Fibroblast of the conjunctiva (primary cell): ENCODE results near the gene GDI1.

ENCODE experiments used
- DNase-seq: peaks from one replicate; pipeline ENCODE4 v3.0.0-alpha.2; 2010; ENCODE audit warnings: low read depth

GDI1 gene

DNA sequence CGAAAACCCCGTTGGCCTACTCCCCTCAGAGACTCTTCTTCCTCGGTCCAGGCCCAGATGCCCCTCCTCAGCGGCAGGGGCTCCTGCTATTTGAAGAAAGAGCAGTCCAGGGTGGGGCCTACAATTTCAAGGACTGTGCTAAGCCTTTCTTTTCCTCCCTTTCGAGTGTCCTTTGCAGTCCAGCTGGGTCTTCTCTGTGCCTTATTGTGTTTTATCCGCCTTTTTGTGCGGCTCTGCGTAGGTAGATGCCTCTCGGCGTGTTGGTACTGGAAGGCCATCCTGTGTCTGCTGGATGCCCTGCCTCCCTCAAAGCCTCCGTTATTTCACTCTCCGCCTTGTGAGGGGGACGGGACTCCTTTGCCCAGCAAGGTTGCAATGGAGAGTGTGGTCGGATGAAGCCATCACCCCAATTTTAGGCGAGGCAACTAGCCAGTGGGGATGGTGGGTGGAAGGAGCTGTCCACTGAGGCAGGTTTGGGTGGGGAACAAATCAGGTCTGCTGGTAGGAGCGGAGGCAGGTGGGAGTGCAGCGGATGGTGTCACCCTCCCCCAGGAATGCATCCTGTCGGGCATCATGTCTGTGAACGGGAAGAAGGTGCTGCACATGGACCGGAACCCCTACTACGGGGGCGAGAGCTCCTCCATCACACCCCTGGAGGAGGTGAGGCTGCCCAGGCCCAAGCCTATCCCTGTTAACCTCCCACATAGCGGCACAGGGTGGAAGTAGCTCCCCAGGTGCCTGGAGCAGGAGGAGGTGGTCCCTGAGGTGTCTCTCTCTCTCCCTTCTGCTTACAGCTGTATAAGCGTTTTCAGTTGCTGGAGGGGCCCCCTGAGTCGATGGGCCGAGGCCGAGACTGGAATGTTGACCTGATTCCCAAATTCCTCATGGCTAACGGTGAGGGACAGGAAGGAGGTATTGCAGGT lies 1.3 kb downstream of the GDI1 start:
- DNase-seq, result no peak

DNA sequence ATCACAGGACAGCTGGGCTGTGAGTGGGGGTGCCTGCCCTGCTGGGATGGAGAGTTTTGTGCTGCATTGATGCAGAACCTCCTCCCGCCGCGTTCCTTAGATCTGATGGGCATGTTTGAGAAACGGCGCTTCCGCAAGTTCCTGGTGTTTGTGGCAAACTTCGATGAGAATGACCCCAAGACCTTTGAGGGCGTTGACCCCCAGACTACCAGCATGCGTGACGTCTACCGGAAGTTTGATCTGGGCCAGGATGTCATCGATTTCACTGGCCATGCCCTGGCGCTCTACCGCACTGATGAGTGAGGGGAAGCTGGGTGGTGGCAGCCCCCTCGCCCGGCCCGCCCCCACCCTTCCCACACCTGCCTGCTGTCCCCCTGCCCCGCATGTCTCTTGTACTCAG lies 2.9 kb downstream of the GDI1 start:
- no peak for DNase-seq

DNA sequence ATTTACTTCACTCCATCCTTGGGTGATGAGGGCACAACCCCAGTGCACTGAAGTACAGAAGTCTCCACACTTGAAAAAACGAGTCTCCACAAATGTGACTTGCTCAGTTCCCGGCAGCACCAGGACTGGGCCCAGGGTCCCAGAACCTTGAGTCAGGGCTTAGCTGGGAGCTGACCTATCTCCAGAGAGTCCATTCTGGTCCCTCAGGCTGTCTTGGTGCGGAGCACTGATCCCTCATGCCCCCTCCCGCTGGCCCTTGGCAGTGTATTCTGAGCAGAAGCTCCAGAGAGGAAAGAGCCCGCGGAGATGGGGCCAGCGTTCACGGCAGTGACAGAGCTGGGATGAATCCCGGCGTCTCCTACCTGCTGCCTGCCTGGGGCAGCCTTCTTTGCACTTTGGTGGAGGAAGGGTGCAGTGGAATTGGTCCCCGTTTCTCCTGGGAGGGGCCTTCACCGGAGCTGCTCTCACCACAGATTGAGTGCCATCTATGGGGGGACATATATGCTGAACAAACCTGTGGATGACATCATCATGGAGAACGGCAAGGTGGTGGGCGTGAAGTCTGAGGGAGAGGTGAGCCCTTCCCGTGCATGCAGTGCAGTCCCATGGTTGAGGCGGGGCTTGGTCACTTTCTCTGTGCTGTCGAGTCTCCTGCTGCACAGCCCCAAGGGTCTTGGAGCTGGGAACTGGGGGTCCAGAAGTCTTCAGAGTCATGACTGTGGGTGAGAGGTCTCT lies 3.8 kb downstream of the GDI1 start:
- DNase-seq, result no peak

DNA sequence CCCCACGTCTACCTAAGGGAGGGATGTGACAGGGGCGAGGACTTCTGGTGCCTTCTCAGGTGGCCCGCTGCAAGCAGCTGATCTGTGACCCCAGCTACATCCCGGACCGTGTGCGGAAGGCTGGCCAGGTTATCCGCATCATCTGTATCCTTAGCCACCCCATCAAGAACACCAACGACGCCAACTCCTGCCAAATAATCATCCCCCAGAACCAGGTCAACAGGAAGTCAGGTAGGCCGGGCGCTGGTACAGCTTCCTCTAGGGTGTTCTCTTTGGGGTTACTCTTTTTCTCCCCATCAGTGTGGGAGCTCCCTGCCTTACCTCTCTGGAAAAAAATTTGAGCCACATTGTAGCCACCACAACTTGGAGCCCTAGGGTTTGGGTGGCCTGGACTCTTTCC lies 4.6 kb downstream of the GDI1 start:
- no peak for DNase-seq

DNA sequence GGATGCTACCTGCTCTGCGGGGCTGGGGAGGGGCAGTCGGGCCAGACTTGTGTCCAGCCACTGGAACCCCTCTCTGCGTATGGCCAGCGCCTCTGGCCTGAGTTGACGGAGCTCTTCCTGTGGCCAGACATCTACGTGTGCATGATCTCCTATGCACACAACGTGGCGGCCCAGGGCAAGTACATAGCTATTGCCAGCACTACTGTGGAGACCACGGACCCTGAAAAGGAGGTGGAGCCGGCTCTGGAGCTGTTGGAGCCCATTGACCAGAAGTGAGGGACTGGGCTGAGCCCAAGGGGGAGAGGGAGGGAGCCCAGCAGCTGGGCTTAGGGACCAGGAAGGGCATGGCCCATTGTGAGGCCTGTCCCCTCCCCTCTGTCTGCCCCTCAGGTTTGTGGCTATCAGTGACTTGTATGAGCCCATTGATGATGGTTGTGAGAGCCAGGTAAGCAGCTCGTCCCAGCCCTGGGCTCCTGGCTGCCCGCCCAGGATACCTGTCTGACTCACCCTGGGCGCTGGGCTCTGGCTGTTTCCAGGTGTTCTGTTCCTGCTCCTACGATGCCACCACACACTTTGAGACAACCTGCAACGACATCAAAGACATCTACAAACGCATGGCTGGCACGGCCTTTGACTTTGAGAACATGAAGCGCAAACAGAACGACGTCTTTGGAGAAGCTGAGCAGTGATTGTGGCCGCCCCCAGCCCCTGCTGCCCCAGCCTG lies 5.2 kb downstream of the GDI1 start:
- DNase-seq, result no peak

DNA sequence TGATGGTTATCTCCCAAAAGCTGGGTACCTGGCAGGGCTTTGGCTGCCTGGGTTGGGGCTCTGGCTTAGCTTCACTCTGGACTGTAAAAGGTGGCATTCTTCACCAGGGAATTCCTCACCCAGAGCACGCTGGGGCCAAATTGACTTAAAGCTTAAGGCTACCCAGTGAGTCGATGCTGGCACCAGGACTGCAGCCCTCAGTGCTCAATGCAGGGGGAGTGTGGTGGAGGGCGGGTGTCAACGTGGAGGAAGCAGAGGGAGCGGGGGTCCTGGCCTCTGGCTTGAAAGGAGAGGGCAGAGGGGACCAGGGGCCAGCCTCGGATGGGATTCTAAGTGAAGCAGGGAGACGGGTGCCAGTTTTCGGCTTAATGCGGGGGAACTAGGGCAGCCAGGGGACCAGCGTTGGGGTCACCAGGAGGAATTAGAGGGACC lies 6.5 kb downstream of the GDI1 start:
- DNase-seq, result no peak

DNA sequence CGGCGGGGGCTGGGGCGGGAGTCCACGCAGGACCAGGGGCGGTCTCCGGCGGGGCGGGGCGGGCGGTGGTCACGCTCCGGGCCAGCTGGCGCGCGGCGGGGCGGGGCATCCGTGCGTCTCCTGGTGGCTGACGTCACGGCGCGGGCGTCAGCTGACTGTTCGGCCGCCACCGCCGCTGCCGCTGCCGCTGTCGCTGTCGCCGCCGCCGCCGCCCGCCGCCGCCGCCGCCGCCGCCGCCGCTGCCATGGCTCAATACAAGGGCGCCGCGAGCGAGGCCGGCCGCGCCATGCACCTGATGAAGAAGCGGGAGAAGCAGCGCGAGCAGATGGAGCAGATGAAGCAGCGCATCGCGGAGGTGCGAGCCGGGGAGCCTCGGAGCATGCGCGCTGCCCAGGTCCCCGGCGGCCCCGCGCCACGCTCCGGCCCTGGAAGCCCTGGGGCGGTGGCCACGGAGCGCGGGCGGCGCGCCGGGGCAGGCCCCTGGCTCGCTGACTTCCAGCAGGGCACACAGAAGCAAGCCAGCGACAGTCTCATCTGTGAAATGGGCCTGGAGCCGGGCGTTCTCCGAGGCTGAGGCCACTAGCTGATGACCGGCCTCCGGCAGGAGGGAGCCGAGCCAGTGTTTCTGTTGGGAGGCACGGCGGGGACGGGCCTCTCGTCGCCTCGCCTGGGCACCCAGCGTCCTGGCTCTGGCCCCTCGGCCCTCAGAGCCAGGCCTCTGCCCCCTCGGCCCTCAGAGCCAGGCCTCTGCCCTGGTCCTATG lies 7.2 kb downstream of the GDI1 start, which contains the start of gene FAM50A:
Gene FAM50A, plus strand, starts transcription at position 150 of the 763 bp plus-strand sequence. Its CDS starts 95 bp downstream, at position 245.
- DNase-seq, result peak; percentile 8

DNA sequence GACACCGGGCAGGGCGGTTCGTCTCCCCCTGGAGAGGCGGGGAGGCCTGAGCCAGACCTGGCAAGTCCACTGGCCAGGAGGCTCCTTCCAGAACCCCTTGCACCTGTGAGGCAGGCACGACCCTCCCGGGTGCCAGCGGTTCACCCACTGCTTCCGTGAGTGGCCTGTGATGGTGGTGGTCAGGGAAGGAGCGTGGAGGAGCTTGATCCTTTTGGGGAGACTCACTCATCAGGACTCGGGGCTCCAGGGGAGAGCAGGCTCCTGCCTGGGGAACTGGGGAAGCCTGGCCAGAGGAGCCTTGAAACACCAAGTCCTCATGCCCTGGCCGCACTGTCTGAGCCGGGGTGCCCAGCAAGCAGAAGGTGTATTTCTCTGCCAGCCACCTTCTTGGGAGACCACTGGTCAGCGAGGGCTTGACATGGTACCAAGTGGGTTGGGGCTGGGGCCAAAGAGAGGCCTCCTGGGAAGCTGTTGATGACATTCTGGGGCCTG lies 7.8 kb downstream of the GDI1 start:
- DNase-seq, result no peak

DNA sequence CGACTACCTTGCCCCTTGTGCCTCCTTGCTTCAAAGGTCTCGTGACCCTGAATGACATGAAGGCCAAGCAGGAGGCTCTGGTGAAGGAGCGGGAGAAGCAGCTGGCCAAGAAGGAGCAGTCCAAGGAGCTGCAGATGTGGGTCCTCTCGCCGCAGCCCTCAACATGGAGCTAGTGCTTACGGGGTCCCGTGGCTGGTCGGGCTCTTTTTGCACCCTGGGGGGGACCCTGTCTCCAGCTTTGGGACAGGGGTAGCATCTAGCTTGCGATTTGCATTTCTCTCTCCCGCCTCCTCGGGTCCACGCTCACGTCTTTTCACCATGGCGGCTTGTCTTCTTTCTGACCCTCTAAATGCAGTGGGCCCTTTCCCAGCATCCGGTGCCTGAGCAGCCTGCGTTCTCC lies 8.8 kb downstream of the GDI1 start:
- DNase-seq, result no peak

DNA sequence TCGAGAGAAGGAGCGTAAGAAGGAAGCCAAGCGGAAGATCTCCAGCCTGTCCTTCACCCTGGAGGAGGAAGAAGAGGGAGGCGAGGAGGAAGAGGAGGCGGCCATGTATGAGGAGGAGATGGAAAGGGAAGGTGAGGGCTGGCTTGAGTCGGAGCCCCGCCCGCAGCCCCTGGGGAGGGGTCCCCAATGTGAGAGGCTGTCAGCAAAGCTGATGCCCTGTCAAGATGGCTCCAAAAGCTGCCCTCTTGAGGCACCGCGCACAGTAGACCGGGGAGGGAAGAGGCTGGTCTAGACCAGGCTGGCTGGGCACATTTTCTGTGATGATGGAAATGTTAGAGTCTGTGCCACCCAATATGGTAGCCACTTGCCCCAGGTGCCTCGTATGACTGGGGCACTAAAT lies 9.5 kb downstream of the GDI1 start:
- no peak for DNase-seq

DNA sequence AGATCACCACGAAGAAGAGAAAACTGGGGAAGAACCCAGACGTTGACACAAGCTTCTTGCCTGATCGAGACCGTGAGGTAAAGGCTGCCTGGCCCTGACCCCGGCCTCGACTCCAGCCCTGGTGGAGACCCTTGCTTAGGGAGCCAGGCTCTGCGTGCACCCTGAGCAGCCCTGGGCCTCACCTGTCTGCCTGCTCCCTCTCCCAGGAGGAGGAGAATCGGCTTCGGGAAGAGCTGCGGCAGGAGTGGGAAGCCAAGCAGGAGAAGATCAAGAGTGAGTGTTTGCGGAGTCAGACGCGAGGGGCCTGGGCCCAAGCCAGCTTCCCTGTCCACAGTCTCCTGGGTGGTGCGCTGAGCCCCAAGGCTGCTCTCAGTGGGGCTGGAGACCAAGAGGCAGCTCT lies 11.5 kb downstream of the GDI1 start:
- DNase-seq, result no peak

DNA sequence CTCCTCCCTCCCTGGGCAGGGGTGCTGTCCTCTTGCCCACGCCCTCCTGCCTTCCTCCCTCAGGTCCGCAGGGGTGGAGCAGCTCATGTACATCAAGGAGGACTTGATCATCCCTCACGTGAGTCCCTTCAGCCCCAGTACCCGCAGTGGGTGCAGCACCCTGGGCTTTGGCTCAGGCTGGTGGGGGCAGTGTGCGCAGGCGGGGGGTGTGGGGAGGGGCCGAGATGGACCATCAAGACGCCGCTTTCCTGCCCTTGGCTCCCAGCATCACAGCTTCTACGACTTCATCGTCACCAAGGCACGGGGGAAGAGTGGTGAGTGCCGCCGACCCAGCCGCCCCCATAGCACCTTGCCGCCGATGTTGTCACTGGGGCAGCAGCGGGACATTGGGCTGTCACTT lies 12.7 kb downstream of the GDI1 start:
- DNase-seq, result no peak

DNA sequence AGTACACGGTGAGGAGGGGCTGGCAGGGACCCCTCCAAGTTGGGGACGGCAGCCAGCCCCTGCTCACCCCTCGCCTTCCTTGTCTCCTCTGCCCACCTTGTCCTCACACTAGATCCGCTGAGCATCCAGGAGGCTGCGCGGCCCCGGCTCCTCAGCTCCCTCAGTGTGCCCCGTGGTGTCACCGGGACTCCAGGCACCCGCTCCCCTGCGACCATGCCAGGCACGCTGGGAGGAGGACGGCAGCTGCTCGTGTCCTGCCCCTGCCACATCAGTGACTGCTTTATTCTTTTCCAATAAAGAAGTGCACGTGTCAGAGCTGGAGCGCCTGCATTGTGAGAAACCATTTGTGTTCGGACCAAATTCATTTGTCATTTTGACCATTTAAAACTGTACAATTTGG lies 13.4 kb downstream of the GDI1 start:
- no peak for DNase-seq

DNA sequence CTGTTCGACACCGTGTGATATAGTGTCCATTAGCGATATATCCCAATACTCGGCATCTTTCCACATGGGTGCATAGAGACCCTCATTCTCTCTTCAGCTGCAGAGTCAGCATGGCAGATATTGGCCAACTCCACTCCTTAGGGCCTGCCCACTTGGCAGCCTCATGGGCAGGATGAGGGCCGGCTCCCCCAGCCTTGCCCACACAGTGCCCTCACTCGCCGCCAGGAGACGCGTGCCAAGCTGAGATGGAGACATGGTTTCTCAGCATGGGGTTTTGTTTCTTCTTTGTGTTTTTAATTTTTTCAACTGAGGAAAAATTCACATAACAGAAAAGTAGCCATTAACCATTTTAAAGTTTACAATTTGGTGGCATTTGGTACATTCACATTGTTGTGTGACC lies 15.9 kb downstream of the GDI1 start:
- no peak for DNase-seq

DNA sequence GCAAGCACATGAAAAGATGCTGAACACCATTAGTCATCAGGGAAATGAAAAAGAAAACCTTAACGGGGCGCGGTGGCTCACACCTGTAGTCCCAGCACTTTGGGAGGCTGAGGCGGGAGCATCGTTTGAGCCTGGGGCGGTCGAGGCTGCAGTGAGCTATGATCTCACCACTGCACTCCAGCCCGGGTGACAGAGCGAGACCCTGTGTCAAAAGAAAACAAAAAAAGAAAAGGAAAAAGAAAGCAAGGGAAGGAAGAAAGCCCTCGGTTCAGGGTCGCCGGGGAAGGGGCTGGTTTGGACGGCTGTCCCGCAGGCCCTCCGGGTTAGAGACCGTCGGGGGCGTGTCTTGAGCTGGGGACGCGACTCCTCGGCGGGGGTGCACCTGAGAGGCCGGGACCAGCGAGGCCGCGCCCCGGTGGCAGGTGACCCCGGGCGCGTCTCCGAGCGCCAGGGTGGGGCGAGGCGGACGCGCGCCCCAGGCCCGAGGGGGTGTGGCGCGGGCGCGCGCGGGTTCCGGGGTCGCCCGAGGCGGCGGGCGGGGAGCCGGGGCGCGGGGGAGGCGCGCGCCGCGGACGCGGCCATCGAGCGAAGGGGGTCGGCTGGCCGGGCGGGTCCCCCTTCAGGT lies 20.6 kb downstream of the GDI1 start:
- no peak for DNase-seq

DNA sequence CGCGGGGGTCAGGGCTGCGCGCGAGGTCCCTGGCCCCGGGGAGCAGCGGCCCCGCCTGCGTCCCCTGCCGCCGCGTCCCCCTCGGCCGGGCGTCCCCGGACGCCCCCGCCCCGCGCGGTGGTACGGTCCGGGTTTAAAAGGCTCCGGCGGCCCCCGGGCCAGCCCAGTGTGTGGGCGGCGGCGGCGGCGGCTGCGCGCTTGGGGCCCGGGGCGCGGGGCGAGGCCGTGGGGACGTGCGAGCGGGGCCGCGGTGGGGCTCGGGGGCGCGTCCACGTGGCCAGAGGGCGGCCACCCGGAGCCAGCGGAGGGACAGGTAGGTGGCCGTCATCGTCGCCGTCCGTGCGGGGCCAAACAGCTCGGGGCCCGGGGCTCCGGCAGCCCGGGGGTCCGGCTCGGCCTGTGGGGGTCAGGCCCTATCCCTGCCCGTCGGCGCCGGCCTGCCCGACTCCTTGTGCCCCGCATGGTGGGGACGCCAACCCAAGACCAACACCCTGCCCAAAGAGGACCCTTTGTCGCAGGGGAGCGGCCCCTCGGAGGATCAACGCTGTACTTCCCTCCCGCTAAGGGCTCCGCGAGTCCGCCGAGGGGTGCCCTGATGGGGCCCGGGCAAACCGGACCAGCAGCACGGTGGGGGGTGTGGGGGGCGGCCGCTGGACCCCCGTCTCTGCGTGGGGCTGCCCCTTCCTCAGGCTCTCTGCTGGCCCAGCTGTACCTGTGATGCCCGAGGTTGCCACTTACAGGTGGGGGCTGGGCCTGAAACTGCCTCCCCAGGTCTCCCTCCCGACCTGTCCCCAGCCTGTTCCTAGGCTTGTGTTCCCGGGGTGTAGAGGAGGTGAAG lies 21.4 kb downstream of the GDI1 start, which contains the start of gene PLXNA3:
Gene PLXNA3, plus strand, starts transcription at position 166 of the 838 bp plus-strand sequence. CDS start 1,903 bp downstream, outside the sequence.
- no peak for DNase-seq

DNA sequence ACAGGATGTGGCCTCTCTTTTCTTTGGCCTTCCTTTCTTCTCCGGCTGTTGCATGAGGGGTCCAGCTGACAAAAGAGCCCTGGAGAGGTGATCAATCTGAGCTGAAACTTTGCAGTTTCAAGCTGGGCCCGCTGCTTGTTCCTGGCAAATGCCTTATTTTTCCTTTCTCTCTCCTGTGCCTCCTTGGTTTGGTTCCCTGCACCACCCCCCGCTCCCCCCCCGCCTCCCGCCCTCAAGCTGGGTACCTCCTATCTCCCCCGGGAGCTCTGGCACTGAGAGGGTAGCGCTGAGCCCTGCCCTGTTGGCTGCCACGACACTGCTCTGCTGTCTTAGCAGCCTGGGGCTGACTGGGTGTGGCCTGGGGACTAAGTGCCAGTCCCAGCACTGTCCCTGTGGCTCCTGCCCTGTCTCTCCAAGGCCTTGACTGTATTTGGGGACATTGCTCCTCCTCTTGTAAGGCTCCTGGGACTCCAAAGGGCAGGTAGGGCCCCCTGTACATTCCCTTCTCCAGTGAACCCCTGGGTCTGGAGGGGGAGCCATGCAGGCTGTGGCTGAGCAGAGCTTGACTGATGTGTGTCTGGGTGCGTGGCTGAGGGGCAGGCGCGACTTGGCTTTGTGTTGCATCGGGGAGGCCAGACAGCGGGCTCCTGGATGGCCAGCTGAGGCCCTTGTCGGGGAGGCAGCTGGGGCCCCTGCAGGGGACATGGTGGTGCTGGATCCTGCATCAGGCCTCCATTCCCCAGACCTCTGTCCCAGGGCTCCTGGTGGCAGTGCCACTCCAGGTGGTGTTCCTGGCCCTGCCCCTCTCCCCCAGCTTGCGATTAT lies 22.2 kb downstream of the GDI1 start:
- no peak for DNase-seq

DNA sequence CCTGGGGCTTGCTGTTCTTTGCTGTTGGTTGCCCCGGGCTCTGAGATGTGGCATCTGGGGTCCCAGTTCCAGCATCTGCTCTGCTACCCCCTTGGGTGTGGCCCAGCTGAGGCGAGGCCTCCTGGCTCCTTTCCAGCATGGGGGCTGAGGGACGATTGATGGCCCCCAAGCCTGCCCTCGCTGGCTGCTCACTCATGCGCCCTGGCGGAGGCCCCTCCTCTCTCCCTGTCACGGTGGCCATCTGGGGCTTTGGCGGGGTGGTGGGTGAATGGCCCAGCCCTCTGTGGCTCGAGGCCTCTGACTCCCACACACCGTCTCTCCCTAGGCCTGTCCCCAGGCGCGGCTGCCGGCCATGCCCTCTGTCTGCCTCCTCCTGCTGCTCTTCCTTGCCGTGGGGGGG lies 22.9 kb downstream of the GDI1 start:
- no peak for DNase-seq

DNA sequence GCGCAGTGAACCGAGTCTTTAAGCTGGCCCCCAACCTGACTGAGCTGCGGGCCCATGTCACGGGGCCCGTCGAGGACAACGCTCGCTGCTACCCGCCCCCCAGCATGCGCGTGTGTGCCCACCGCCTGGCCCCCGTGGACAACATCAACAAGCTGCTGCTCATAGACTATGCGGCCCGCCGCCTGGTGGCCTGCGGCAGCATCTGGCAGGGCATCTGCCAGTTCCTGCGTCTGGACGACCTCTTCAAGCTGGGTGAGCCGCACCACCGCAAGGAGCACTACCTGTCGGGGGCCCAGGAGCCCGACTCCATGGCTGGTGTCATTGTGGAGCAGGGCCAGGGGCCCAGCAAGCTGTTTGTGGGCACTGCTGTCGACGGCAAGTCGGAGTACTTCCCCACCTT lies 23.4 kb downstream of the GDI1 start:
- no peak for DNase-seq
